ENCODE measurements around the gene KIAA1671.
"Not testable (repeated sequence)": the region's sequence is repeated elsewhere in the genome, so short reads cannot be mapped to it uniquely, and the experiment has no call there.

The KIAA1671 gene

GRCh38 chr22:25177226-25177625 lies 224.7 kb downstream of the KIAA1671 start:
- DNase-seq: no peak

DNA sequence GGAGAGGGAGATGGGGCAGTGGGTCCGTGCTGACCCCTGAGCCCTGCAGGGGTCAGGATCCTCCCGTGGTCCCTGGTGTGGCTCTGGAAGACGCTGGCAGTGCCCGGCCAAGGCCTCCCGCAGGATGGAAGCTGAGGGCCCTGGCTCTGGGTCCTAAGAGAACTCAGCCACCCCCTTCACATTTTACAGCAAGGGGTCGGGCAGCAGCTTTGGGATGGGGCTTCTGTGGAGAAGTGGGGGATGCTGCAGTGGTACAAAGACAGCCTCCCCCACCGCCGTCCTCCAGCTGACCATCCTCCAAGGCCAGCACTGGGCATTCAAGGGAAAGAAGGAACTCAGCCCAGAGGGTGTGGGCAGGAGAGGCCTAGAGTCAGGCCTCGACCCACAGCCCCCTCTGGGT lies 225.4 kb downstream of the KIAA1671 start:
- DNase-seq: no peak

GRCh38 chr22:25178348-25178747 lies 225.8 kb downstream of the KIAA1671 start:
- DNase-seq: not testable (repeated sequence)

- DNase-seq: not testable (repeated sequence)
Measured at GRCh38 chr22:25178869-25179631, 226.5 kb downstream of the KIAA1671 start.

GRCh38 chr22:25182131-25183110 lies 229.9 kb downstream of the KIAA1671 start:
- DNase-seq: no peak

DNA sequence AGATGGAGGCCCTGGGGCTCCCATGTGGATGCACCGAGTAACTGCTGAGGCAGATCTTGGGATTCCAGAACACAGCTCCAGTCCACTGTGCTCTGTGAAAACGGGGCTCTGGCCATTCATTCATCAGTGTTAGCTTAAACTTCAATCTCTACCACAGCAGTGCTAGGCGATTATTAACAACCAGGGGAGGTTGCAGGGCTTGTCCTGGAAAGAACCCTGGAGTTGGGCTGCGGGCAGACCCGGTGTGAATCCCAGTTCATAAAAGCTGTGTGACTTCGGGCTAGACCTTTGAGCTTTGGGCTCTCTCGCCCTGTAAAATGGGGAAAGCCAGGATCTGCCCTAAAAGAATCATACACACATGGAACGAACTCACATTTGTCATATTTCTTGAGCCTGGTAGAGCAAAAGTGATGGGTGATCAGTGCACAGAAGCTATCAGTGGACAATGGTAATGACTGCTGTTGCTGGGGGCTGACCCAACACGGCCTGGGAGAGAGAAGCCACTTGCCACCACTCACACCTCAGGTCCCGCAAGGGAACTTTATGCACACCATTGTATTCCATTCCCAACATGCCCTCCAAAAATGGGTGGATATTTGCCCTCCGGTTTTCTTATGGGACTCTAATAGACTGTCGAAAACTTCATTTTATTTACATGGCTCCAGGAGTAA lies 231.6 kb downstream of the KIAA1671 start:
- no peak for DNase-seq

DNA sequence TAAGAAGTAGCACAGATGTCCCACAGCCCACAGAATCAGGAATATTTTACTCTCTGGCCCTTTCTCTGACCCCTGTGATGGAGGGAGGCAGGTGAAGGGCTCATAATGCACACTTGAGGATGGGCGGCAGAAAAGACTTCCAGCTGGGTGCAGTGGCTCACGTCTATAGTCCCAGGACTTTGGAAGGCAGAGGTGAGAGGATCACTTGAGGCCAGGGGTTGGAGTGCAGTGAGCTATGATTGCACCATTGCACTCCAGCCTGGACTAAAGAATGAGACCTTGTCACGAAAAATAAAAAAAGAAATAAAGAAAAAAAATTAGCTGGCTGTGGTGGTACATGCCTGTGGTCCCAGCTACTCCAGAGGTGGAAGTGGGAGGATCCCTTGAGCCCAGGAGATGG lies 233.6 kb downstream of the KIAA1671 start:
- DNase-seq: no peak

GRCh38 chr22:25187469-25187868 lies 235.0 kb downstream of the KIAA1671 start:
- DNase-seq: no peak

DNA sequence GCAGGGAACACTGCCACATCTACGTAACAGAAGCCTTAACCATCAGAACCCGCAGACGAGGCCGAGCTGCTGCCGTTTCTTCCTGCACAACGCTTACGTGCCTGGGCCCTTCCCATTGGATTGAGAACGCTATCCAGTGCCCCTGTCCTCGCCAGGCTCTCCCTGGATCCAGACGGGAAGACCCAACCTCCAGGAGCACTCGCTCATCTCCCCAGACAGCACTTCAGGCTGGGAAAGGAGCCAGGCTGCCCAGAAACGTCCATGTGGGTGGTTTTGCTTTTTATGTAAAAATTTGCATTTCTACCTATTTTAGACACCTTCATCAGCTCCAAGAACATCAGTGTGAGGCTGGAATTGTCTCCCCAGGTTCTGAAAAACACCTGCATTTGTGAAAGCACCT lies 239.9 kb downstream of the KIAA1671 start:
- no peak for DNase-seq

- no peak for DNase-seq
Measured at GRCh38 chr22:25193130-25193529, 240.6 kb downstream of the KIAA1671 start.

DNA sequence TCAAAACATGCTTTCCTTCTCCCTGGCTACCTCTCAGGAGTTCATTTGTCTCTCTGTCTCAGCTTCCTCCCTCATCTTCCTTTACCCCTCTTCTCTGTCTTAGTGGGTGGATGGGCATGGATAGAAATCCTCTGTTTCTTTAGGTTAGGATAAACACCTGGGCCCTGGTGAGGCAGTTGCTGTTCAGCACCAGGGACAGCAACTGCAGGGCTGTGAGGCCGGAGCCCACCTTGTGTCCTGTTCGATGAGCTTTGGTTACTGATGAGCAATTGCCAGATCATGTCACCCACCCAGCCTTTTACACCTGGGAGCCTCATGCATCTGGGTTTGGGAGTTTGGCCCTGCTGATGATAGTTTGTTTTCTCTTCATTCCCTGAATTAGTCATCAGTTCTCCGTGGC lies 241.0 kb downstream of the KIAA1671 start:
- DNase-seq: no peak

DNA sequence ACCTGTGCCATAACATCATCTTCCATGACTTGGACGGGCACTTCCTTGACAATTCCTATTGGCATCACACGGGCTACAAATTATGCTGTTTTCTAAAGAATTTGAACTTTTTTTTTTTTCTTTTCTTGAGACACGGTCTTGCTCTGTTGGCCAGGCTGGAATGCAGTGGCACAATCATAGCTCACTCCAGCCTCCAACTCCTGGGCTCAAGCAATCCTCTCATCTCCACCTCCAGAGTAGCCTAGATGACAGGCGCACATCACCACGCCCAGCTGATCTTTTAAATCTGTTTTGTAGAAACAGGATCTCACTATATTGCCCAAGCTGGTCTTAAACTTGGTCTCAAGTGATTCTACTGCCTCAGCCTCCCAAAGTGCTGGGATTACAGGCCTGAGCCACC lies 243.8 kb downstream of the KIAA1671 start:
- no peak for DNase-seq

DNA sequence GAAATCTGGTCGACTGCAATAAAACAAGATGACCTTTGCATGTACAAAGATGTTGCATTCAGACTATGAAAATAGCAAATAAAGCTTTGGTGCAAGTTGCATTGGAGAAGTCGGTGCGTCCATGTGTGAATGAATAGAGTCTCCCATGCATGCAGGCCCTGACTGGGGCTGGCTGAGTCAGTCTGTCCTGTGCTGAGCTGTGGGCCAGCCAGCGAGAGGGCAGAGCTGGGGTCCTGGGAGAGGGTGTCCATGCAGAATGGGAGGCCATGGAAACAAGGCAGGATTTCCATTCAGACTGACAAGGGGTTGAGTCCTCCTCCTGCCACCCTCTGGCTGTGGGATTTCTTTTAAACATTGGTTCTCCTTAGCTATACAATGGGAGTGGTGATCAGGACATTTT lies 244.8 kb downstream of the KIAA1671 start:
- DNase-seq: no peak

DNA sequence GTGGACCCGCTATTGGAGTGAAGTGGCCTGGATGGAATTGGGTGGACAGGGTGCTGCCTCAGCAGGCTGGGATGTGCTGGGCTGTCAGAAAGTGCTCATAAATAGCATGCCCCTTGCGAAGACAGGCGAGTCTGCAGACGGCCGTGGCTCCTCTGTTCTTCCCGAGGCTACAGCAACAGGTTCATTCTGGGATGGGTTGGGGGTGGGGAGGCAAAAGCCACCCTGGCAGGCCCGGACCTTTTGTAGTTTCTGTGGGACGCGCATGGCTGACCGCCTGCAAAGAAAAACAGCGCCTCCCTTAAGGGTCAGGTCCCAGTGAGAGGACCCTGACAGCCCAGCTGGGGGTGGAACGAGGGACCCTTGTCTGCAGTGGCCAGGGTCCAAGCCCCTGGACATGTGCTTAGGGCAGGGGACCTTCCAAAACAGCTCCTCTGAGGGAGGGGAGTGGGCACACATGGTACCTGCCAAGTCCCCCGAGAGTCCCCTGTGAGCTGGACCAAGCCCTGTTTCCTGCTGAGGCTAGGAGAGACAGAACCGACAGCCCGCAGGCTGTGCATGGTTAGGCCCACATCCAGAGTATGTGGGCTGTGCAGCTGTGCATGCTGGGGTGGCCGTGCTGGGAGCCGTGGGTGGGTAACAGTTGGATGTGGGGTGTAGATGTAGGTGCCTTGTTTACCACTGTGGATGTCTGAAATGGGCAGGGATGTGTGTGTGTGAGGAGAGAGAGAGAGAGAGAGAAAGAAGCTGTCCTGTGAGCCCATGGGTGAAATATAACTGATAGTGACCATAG lies 247.4 kb downstream of the KIAA1671 start, which contains the start of gene CRYBB3:
CRYBB3 (plus strand) TSS at position 128 of the 790 bp plus-strand sequence. CDS start 1,539 bp downstream, outside the sequence.
- DNase-seq: no peak

- DNase-seq: no peak
Measured at GRCh38 chr22:25200967-25201366, 248.5 kb downstream of the KIAA1671 start.

DNA sequence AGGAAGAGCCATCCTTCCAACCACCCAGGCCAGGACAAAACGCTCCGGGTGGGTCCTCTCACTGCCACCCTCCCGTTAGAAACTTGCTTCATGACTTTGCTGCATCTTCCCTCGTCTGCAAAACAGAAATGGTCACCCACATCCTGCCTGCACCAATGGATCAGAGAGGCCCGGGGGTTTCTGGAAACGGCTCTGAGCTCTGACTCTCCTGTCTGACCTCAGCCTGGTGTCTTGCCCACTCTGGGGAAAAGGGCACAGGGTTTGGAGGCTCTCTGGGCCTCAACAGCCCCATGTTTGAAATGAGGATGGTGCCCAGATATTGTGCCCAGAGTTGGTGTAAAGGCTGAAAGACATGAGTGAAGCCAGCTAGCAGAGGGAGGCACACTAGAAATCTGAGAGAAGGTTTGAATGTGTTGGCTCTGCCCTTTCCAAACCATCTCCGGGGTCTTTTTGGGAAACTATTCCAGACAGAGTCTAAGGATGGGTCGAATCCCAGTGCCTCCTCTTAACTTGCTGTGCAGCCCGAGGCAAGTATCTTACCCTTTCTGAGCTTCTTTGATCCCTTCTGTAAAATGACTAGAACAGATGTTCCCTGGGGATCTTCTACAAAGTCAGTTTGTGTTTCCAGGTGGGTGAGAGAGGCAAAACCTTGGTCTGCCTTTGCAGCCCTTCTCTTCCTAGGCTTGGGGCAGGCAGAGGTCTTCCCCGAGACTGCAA lies 249.2 kb downstream of the KIAA1671 start:
- DNase-seq: no peak

- DNase-seq: peak; percentile 65
Measured at GRCh38 chr22:25202290-25202921, 249.9 kb downstream of the KIAA1671 start.

GRCh38 chr22:25203082-25203481 lies 250.6 kb downstream of the KIAA1671 start:
- no peak for DNase-seq

DNA sequence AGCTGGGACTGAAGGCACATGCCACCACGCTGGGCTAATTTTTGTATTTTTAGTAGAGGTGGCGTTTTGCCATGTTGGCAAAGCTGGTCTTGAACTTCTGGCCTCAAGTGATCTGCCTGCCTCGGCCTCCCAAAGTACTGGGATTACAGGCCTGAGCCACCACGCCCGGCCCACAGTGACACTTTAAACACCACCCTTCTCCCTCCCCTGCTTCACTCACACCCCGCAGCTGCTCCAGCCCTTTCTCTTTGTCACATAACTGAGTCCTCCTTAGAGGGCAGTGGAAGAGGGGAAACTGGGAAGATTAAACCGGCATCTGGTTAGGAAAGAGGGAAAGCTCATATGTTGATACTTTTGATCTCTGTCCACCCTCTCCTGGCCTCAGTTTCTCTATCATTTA lies 252.0 kb downstream of the KIAA1671 start:
- not testable (repeated sequence) for DNase-seq

DNA sequence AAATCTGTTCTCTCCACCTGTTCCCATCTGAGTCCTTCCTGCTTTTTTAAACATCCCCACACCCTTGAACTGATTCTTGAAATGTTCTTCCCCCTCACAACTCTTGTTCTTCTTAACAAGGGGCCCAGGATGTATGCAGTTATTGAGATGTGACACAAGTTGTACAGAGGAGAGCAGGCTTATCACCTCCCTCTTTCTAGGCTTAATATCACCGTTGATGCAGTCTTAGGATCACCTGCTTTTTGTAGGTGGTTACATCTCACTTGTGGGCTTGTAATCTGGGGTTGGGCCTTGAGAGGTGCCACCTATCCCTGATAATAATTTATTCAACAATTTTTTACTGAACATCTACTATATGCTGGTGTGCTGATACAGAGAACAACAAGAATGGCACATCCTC lies 253.3 kb downstream of the KIAA1671 start:
- DNase-seq: no peak

DNA sequence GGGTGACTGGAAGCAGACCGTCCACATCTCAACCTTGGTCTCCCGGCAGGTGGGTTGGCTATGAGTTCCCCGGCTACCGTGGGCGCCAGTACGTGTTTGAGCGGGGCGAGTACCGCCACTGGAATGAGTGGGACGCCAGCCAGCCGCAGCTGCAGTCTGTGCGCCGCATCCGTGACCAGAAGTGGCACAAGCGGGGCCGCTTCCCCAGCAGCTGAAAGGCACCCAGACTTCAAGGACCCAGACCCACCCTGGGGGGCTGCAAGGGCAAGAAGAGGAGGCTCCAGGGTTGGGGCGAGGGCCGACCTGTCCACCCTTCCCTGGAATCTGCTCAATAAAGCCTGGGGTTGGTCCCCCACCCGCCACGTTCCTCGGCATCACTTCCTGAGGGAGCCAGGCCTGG lies 254.5 kb downstream of the KIAA1671 start:
- no peak for DNase-seq

Measured in NCI-H1694 (cell line).